ENCODE measurements around the gene DNAJB6. TPM values are rescaled to one million over a fixed set of nuclear protein-coding genes. Genes with fewer than 3 reads are reported as not detected.

DNAJB6 gene
- total RNA-seq, 2 donors from 2014 or later: 116 to 154 TPM

GRCh38 chr7:157465891-157466866 is 129.4 kb downstream of the DNAJB6 start:
- DNase-seq (ENCODE audit: low spot score) (no peak), ATAC-seq (ENCODE audit: insufficient number of reproducible peaks, low FRiP score, low read depth) (no peak)
- Histone ChIP-seq H3K27me3 (replicated peaks; ENCODE audit: insufficient read depth) (no peaks in the 10 kb centered on the region), H3K36me3 (no peaks in the 10 kb centered on the region), H3K4me1 (ENCODE audit: control insufficient read depth in 1 of 2, low read depth in 2 of 2) (no peaks in the 10 kb centered on the region), H3K27ac (no peak overlapping the region), H3K9me3 (no peaks in the 10 kb centered on the region), H3K4me3 (no peak overlapping the region)
- no peak for TF ChIP-seq CTCF (IDR thresholded peaks at IDR 0.05)

- Histone ChIP-seq H3K4me3 (no peak overlapping the region), H3K27me3 (replicated peaks; ENCODE audit: insufficient read depth) (no peaks in the 10 kb centered on the region), H3K36me3 (no peaks in the 10 kb centered on the region), H3K9me3 (no peaks in the 10 kb centered on the region), H3K27ac (no peak overlapping the region), H3K4me1 (ENCODE audit: control insufficient read depth in 1 of 2, low read depth in 2 of 2) (no peaks in the 10 kb centered on the region)
- TF ChIP-seq CTCF (IDR thresholded peaks at IDR 0.05): no peak
- no peak for DNase-seq (ENCODE audit: low spot score)
- no peak for ATAC-seq (ENCODE audit: insufficient number of reproducible peaks, low FRiP score, low read depth)
Observed at GRCh38 chr7:157466867-157467261, 130.1 kb downstream of the DNAJB6 start.

Other genes starting within 250 kb of the DNAJB6 start
- gene UBE3C, start 198.1 kb upstream of the DNAJB6 start, total RNA-seq: 10 to 100 TPM; 55.0 to 93.6 TPM

Measured in thoracic aorta (tissue), 2 donors.